Neural cell (in vitro differentiated cells): ENCODE results near the gene SCGB1C2.

Source experiments
- EZH2 ChIP-seq: fragments of 200-600, 300-800 bp; shearing (Covaris generic), sonication (generic); IDR thresholded peaks from 2 replicates; pipeline ENCODE4 v1.6.1; 2014; ENCODE audit warnings: antibody characterized with exemption, low read length, borderline replicate concordance, mild to moderate bottlenecking; ENCODE audit not compliant: insufficient read depth, poor library complexity, severe bottlenecking
- POLR2AphosphoS5 ChIP-seq: IDR thresholded peaks from 2 replicates; pipeline ENCODE4 v1.6.1; 2012
- TF ChIP-seq, protein P1 (sequence below): fragments of 450-650 bp; IDR thresholded peaks from 2 replicates; pipeline ENCODE4 v1.5.1; 2014; ENCODE audit warnings: antibody characterized with exemption, mild to moderate bottlenecking, moderate library complexity; ENCODE audit not compliant: poor library complexity, severe bottlenecking

DNA sequence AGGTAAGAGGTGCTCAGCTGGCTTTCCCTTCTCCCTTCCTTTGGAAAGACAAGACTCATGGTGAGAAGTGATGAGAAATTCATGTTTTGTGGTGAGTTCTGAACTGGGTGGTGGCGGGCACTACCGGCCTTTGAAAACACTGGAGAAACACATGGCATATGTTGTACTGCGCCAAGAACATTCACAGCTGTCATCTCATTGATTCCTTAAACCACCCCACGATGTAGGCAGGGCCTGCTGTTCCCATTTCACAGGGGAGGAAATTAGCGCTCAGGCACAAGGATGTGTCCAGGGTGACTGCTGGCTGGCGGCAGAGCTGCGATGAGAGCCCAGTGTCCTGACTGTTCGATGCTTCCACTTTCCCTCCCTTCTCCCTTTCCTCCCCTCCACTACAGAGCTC lies 45.7 kb downstream of the SCGB1C2 start:
- no peak for TF ChIP-seq POLR2AphosphoS5
- TF ChIP-seq, protein P1, sequence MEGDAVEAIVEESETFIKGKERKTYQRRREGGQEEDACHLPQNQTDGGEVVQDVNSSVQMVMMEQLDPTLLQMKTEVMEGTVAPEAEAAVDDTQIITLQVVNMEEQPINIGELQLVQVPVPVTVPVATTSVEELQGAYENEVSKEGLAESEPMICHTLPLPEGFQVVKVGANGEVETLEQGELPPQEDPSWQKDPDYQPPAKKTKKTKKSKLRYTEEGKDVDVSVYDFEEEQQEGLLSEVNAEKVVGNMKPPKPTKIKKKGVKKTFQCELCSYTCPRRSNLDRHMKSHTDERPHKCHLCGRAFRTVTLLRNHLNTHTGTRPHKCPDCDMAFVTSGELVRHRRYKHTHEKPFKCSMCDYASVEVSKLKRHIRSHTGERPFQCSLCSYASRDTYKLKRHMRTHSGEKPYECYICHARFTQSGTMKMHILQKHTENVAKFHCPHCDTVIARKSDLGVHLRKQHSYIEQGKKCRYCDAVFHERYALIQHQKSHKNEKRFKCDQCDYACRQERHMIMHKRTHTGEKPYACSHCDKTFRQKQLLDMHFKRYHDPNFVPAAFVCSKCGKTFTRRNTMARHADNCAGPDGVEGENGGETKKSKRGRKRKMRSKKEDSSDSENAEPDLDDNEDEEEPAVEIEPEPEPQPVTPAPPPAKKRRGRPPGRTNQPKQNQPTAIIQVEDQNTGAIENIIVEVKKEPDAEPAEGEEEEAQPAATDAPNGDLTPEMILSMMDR, result no peak
- TF ChIP-seq EZH2, result no peak
